Measurements from ENCODE around the gene C4orf50.

Gene C4orf50

DNA sequence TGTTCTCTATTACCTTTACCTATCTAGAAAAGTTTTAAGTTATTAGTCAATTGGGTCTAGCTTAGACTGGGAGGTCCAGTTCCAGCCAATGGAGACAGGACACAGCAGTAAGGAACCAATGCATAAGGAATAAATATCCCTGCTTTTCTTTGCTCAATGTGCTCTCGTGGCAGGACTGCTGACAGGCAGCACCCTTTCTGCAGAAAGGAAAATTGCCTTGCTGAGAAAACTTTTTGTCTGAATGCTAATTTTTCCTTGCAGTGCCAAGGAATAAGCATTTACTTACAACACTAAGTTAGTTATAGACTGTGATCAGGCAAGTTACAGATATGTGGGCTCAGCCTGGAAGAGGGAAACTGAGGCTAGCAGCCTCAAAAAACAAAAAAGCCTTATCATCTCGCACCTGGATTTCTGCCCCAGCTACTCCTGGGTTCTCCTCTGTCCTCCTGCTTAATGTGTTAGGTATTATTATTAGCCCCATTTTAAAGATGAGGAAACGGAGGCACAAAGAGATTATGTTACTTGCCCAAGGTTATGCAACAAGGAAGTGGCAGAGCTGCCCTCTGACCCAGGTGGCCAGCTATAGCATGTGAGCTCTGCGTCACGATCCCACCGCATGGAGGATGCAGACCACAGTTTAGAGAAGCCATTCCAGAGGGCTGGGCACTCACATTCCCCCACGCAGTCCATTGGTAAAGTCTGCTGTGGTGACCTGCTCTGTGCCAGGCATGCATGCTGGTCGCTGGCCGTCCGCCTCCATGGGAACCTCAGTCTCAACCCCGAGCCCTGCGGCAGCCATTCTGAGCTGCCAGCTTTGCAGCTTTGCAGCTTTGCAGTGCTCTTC lies 40.5 kb upstream of the C4orf50 start:
- no peak for TF ChIP-seq CTCF (IDR thresholded peaks at IDR 0.05; ENCODE audit: insufficient read depth, low read depth, low read length, missing control alignments)
- no peak for DNase-seq (ENCODE audit: low read depth)
- no peak overlapping the region for H3K4me3 ChIP-seq (ENCODE audit: low read length)

GRCh38 chr4:6056976-6057766 lies 38.9 kb upstream of the C4orf50 start:
- no peak for DNase-seq (ENCODE audit: low read depth)
- no peak overlapping the region for H3K4me3 ChIP-seq (ENCODE audit: low read length)

GRCh38 chr4:6055436-6055835 lies 37.2 kb upstream of the C4orf50 start:
- DNase-seq (ENCODE audit: low read depth): no peak
- no peak overlapping the region for H3K4me3 ChIP-seq (ENCODE audit: low read length)
- TF ChIP-seq CTCF (IDR thresholded peaks at IDR 0.05; ENCODE audit: insufficient read depth, low read depth, low read length, missing control alignments): no peak

More at GRCh38 chr4:6056976-6057766, 38.9 kb upstream of the C4orf50 start:
- TF ChIP-seq CTCF (IDR thresholded peaks at IDR 0.05; ENCODE audit: insufficient read depth, low read depth, low read length, missing control alignments): no peak

DNA sequence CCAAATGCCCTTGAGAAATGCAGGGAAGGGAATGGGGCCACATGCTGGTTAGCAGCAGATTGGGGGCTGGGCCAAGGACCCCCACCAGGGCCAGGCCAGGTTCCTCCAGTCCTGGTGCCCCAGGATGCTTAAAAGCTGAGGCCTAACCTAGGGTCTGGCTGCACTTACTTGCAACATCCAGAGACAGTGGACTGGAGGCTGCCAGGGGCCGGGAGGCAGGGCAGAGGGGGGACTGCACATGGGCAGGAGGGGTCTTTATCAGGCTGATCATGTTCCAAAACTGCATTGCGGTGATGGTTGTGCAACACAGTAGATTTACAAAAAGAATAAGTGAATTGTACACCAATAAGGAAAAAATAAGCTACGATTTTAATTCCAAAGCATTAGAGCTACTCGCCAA lies 36.8 kb upstream of the C4orf50 start:
- no peak for DNase-seq (ENCODE audit: low read depth)
- no peak for TF ChIP-seq CTCF (IDR thresholded peaks at IDR 0.05; ENCODE audit: insufficient read depth, low read depth, low read length, missing control alignments)
- H3K4me3 ChIP-seq (ENCODE audit: low read length): no peak overlapping the region

DNA sequence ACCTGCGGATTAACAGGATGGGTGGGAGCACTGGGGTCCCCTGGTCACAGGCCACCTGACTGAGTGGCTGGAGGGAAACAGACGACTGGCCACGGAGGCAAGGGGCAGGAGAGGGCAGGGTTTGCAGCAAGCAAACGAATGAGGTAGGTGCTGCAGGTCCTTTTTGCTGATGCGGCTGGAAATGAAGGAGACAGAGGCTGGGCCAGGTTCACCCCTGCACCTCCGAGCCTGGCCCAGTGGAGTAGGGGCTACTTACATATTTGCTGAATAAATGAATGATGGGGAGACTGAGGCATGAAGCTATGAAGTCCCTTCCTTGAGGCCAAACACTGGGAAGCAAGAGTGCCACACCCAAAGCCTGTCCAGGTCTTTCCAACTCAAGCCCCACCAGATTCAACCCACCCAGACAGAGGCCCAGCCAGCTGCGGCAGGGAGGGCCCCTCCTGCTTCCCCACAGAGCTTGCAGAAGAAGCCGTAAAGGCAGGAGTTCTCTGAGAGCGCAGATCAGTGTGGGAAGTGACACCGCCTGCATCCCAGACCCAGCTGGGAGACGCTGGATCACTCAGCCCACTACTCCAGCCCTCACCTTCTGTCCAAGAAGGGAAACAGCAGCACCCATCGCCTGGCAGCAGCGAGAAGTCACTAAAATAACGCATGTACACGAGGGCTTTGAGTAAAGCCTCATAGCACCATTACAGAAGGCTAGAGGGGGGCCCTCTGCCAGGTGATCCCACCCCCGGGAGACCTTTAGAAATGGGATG lies 36.1 kb upstream of the C4orf50 start:
- no peak for DNase-seq (ENCODE audit: low read depth)
- H3K4me3 ChIP-seq (ENCODE audit: low read length): no peak overlapping the region
- no peak for TF ChIP-seq CTCF (IDR thresholded peaks at IDR 0.05; ENCODE audit: insufficient read depth, low read depth, low read length, missing control alignments)

DNA sequence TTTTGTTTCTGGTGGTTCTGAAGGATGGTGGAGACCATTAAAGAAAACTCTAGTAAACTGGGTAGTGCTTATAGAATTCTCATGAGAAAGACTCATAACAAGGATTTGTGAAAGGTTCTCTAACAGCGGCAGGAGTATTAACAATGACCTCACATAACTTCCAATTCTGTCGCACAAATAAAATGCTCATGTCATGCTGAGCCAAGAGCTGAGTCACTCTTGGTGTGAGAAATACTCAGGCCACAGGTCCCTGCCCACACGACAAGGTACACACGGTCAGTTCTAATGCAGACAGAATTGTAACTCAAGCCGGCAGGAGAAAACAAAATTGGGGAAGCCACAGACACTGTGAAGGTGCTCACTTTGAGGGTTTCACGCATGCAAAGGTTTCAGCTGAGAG lies 34.4 kb upstream of the C4orf50 start:
- no peak overlapping the region for H3K4me3 ChIP-seq (ENCODE audit: low read length)
- no peak for TF ChIP-seq CTCF (IDR thresholded peaks at IDR 0.05; ENCODE audit: insufficient read depth, low read depth, low read length, missing control alignments)
- DNase-seq (ENCODE audit: low read depth): no peak

Measured in epithelial cell of esophagus (primary cell).